HCT116 (cell line): ENCODE results near the gene FGF18.

Experiments used
- CTCF ChIP-seq, 3 experiments: fragments of 200-600 bp in 1 of 3; sonication (generic) in 1 of 3; IDR thresholded peaks in 2 of 3; conservative IDR thresholded peaks in 1 of 3; 2 replicates each; pipeline ENCODE4 v1.5.1; 2012 to 2017; ENCODE audit warnings: low read depth in 2 of 3, low read length in 2 of 3, antibody characterized with exemption in 1 of 3, borderline replicate concordance in 1 of 3, control low read depth in 1 of 3, mild to moderate bottlenecking in 1 of 3, mixed read lengths in 1 of 3, mixed run types in 1 of 3, moderate library complexity in 1 of 3; ENCODE audit not compliant: insufficient read depth in 1 of 3
- EZH2 ChIP-seq: fragments of 200-600 bp; sonication (generic); IDR thresholded peaks from 2 replicates; pipeline ENCODE4 v1.6.1; 2017; ENCODE audit warnings: antibody characterized with exemption, mixed run types
- POLR2A ChIP-seq: IDR thresholded peaks from 2 replicates; pipeline ENCODE4 v1.7.0; 2011; ENCODE audit warnings: borderline replicate concordance; ENCODE audit not compliant: insufficient read depth, insufficient read length; ENCODE audit errors: extremely low read depth
- ZBTB33 ChIP-seq: IDR thresholded peaks from 2 replicates; pipeline ENCODE4 v1.6.1; 2011; ENCODE audit warnings: mild to moderate bottlenecking, low read length, moderate library complexity; ENCODE audit not compliant: insufficient replicate concordance; ENCODE audit errors: extremely low read depth

- no peak for TF ChIP-seq CTCF (IDR thresholded peaks at IDR 0.05 in 2 of 3, conservative IDR thresholded peaks at IDR 0.05 in 1 of 3; ENCODE audit: borderline replicate concordance in 1 of 3, insufficient read depth in 1 of 3, low read depth in 2 of 3, low read length in 2 of 3)
- no peak for TF ChIP-seq EZH2
- no peak for TF ChIP-seq POLR2A
- no peak for TF ChIP-seq ZBTB33
Measured at GRCh38 chr5:171401167-171401947, 18.1 kb upstream of the FGF18 start.
